Tibial nerve (tissue), 3 donors: ENCODE data around the gene ASPSCR1.

Source experiments
- CTCF ChIP-seq, 5 experiments: fragments of 200-600 bp in 3 of 5; fragments of 450-650 bp in 2 of 5; sonication (generic) in 3 of 5; IDR thresholded peaks; one replicate each; pipeline ENCODE4 v1.5.1; 2016 to 2019; ENCODE audit warnings: antibody characterized with exemption in 5 of 5, mild to moderate bottlenecking in 3 of 5, moderate library complexity in 2 of 5
- POLR2A ChIP-seq, 2 donors: fragments of 450-650 bp; IDR thresholded peaks; one replicate each; pipeline ENCODE4 v1.6.1; 2017; ENCODE audit warnings: antibody characterized with exemption in 2 of 2, mild to moderate bottlenecking in 2 of 2, moderate library complexity in 2 of 2

GRCh38 chr17:82013772-82014321 is 36.4 kb downstream of the ASPSCR1 start:
- TF ChIP-seq CTCF (IDR thresholded peaks at IDR 0.05) (no peak), POLR2A (IDR thresholded peaks at IDR 0.05) (no peak)
